ENCODE results near the gene RESP18.
A peak's percentile ranks its signal among the peaks of the same experiment; 100 is the strongest.
"Not testable (repeated sequence)": the region's sequence is repeated elsewhere in the genome, so short reads cannot be mapped to it uniquely, and the experiment has no call there.

The RESP18 gene

GRCh38 chr2:219292616-219293015 lies 39.9 kb downstream of the RESP18 start:
- no peak for DNase-seq (ENCODE audit: low read depth in 2 of 2)

DNA sequence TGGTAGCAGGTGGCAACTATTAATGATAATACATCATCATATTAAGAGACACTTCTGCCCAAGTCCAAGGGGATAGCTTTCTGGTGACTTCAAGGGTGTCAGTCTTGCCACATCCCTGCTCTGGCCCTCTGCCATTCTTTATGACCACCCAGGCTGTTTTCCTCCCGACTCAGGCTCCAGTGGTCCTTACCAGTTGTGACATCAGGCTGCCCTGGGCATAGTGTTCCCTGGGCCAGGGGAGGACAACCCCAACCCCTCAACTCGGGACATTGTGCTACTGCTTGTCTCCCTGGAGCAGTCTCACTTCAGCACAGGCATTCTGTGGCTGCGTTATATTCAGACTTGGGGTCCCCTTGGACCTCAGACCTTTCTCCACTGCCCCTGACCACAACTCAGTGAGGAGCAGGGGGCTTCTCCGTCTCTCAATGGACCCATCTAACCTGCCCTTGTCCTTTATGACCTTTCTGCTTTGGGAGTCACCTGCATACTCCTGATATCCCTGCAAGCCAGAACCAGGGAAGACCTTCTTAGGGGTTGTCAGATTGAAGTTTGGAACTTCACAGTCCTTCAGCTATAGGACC lies 40.5 kb downstream of the RESP18 start:
- DNase-seq (ENCODE audit: low read depth in 2 of 2), result no peak

- DNase-seq (ENCODE audit: low read depth in 2 of 2), result no peak
These were observed 41.1 kb downstream of the RESP18 start for GRCh38 chr2:219291394-219291793.

- no peak for DNase-seq (ENCODE audit: low read depth in 2 of 2)
These were observed 42.0 kb downstream of the RESP18 start for GRCh38 chr2:219290381-219291171.

GRCh38 chr2:219289537-219290361 lies 42.8 kb downstream of the RESP18 start:
- no peak for DNase-seq (ENCODE audit: low read depth in 2 of 2)

DNA sequence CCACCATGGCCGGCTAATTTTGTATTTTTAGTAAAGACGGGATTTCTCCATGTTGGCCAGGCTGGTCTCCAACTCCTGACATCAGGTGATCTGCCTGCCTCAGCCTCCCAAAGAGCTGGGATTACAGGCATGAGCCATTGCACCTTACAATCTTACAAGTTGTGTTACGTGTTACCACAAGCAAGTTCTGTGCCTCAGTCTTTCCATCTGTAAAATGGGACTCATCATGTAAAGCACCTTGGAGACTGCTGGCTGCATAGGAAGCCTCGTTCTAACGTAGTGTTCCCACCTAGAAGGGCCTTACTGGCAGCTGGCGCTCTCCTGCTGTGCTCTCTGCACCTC lies 43.4 kb downstream of the RESP18 start:
- no peak for DNase-seq (ENCODE audit: low read depth in 2 of 2)

DNA sequence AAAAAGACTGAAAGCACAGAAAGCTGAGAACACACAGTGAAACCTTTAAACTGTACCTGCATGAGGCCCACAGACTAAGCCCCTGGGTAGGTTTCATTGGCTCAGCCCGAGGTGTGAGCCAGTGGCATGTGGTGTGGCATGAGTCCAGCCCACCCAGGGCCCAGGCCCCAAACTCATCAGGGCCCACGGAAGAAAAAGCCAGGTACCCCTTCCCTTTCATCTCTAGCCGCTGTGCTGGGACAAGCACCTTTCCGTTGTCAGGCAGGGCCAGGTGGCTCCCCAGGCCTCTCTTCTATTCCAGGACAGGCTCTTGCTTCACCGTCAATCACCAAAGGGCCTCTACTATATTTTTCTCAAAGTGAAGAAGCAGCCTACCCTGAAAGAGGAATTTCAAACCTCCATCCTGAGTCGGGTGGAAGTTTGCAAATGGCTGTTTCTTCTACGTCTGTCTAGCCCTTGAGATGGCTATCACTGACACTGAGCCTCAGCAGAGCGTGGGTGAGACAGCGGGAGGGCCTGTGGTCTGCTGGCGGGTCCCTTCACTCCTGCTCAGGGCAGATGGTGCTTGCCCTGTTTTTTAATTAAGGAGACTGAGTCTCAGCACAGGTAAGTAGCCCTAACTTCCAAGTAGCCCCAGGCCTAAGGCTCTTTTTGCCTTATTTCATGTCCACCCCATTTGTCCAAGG lies 44.8 kb downstream of the RESP18 start:
- DNase-seq (ENCODE audit: low read depth in 2 of 2), result no peak

DNA sequence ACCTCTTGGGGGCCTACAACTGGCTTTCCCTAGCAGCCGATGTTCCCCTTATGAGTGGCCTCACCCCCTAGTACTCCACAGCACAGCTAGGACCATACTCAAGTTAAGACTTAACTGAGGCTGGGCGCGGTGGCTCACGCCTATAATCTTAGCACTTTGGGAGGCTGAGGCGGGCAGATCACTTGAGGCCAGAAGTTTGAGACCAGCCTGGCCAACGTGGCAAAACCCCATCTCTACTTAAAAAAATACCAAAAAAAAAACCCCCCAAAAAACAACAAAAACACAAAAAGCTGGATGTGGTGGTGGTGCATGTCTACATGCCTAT lies 45.5 kb downstream of the RESP18 start:
- DNase-seq (ENCODE audit: low read depth in 2 of 2), result not testable (repeated sequence)

DNA sequence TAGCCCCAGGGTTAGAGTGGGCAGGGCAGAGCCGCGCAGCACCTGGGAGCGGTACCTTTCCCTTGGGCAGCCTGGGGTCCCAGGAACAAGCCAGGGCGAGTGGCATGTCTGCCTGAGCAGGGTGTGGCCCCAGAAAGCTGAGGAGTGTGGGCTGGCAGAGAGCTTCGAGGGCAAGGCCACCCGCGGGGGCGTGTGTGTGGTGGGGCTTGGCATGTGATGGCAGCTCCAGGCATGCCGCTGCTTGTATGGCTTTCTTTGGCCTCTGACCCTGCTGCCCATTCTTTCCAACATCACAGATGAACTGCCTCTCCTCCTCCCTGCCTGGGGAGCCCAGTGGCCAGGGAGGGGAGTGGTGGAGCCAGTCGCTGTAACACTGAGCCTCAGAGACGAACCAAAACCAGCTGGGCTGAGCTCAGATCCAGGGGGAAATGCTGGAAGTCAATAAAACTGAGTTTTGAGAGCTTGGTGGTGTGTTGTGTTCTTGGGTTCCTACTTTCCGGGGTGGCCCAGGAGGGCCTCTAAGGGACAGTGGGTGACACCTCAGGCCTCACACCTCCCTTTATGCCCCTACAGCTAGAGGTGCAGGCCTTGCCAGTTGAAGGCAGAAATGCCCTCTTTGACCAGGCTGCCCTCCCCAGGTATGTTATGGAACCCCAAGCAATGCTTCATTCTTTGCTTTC lies 46.0 kb downstream of the RESP18 start:
- DNase-seq (ENCODE audit: low read depth in 2 of 2), result no peak

DNA sequence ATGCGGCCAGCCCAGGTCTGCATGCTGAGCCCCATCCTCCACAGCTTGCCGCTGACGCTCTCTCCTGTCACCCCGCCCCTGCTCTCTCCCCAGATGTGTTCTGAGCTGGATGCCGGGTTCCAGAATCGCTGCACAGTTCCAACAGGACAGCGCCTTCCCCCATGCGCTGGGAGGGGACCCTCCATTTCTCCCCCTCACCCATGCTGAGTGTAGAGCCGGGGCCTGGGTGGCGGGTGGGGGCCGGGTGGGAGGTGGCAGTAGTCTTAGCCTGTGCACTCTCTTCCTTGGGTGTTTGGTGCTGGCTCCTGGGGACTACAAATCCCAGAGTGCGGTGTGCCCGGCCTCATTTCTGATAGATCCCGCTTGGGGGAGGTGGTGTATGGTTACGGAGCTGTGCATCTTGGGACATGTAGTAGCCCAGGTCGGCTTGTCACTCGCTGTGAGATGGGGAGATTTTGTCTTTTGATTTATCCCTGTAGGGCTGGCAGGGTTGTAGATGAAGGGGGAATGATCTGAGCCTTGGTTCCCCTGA lies 46.6 kb downstream of the RESP18 start:
- DNase-seq (ENCODE audit: low read depth in 2 of 2), result no peak

DNA sequence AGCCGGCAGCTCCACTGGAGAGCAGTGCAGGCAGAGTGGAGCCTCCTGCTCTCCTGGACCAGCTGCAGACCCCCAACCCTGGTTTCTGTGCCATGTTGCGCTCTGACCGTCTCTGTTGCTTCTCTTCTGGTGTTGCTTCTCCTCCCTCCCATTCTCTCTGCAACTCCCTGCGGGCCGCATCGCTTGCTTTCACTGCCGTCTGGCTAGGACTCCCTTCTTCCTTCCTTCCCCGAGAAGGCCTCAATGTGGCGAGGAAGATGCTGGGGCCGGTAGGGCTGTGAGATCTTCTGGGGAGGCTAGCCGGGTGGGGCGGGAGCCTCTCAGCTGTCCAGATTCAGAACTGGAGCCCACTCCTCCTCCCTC lies 47.2 kb downstream of the RESP18 start:
- no peak for DNase-seq (ENCODE audit: low read depth in 2 of 2)

DNA sequence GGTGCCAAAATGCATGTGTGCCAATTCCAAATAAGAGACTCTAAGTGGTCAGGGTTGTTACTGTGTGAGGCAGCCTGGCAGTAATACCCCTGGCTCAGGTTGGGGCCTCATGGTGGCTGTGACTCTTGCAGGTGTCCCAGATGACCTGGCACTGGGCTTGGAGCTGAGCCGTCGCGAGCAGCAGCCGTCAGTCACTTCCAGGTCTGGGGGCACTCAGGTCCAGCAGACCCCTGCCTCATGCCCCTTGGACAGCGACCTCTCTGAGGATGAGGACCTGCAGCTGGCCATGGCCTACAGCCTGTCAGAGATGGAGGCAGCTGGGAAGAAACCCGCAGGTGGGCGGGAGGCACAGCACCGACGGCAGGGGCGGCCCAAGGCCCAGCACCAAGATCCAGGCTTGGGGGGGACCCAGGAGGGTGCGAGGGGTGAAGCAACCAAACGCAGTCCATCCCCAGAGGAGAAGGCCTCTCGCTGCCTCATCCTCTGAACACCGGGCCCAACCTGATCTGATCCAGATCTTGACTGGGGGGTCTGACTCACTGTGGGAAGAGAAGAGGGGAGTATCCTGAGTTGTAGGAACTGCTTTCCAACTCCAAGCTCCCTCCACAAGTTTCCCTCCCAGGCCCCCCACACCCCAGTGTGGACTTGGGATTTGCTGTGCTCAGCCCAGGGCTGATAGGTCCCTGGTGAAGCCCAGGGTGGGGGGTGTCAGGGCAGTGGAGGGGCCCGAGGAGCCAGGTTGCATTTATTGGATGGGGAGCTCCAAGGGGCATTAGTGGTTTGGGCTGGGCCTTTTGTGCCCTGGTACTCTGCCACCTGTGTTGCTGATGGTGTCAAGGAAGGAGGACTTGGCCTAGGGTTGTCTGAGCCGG lies 47.8 kb downstream of the RESP18 start:
- DNase-seq (ENCODE audit: low read depth in 2 of 2), result no peak

DNA sequence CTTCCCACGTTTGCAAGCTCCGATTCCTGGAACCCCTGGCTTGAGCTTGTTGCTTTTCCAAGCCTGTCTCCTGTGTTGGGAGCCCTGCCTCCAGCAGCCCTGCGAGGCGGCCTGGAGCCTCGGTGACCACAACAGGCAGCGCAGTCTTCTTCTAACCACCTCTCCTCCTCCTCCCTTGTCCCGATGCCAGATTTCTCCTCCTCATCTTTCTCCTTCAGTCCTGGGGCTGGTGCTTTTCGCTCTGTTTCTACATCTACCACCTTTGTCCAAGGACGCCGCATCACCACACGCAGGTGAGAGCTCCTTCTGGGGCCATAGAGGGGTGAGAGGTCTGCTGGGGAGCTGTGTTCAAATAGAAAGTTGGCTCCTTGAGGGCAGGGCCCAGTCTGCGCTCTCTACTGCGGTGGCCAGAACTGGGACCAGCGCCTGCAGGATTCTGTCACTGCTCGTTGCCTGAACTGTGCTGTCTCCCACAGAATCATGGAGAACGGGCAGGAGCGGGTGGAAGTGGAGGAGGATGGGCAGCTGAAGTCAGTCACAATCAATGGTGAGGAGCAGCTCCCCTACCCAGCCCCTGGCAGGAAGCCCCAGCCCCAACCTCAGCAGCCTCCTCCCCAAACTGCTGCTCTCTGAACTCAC lies 49.5 kb downstream of the RESP18 start:
- DNase-seq (ENCODE audit: low read depth in 2 of 2), result no peak

GRCh38 chr2:219282375-219282774 lies 50.2 kb downstream of the RESP18 start:
- DNase-seq (ENCODE audit: low read depth in 2 of 2), result no peak

GRCh38 chr2:219281588-219281987 lies 51.0 kb downstream of the RESP18 start:
- no peak for DNase-seq (ENCODE audit: low read depth in 2 of 2)

- DNase-seq (ENCODE audit: low read depth in 2 of 2), result no peak
These were observed 51.9 kb downstream of the RESP18 start for GRCh38 chr2:219280651-219281050.

DNA sequence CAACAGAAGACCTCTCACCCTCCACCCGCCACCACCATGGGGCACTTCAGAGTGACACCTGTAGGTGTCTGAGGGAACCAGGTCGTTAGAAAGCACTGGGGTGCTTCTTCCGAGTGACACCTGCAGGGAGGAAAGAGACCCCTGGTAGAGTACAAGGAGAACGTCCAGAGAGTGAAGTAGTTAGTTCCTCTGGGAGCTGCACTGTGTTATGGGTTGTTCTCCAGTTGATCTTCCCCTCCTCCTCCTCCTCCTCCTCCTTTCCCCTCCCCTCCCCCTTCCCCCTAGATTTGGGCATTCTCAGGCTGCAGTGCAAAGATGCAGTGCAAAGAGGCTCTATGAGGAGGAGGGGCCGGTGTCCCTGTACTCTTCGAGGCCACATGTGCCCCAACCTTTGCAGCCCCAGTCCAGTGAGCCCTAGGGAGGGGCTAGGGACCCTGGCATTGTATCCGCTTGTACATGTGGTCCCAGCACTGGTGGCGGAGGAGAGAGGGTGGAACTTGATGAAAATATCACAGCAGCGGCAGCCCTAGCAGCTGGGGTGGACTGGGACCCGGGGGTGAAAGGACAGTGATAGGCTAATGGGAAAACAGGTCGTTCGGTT lies 52.5 kb downstream of the RESP18 start:
- no peak for DNase-seq (ENCODE audit: low read depth in 2 of 2)

- peak; percentile 98 to 99 for DNase-seq (ENCODE audit: low read depth in 2 of 2)
These were observed 53.2 kb downstream of the RESP18 start, which contains the start of gene DNAJB2 for GRCh38 chr2:219279151-219279915. Gene DNAJB2 (plus strand): TSS chr2:219279366. CDS start chr2:219279834, 468 bp downstream.

GRCh38 chr2:219278655-219279150 lies 53.8 kb downstream of the RESP18 start:
- DNase-seq (ENCODE audit: low read depth in 2 of 2), result no peak
